NB4 (cell line): ENCODE results near the gene HSPG2.

Source experiments
- POLR2A ChIP-seq: IDR thresholded peaks from 2 replicates; pipeline ENCODE4 v1.6.1; 2011; ENCODE audit warnings: mild to moderate bottlenecking; ENCODE audit not compliant: insufficient read length; ENCODE audit errors: extremely low read depth
- TF ChIP-seq, protein P1 (sequence below): IDR thresholded peaks from one replicate; pipeline ENCODE4 v1.5.1; 2012; ENCODE audit warnings: low read depth, low read length
- TF ChIP-seq, protein P2 (sequence below): IDR thresholded peaks from 2 replicates; pipeline ENCODE4 v1.6.1; 2011; ENCODE audit warnings: low read depth, low read length

DNA sequence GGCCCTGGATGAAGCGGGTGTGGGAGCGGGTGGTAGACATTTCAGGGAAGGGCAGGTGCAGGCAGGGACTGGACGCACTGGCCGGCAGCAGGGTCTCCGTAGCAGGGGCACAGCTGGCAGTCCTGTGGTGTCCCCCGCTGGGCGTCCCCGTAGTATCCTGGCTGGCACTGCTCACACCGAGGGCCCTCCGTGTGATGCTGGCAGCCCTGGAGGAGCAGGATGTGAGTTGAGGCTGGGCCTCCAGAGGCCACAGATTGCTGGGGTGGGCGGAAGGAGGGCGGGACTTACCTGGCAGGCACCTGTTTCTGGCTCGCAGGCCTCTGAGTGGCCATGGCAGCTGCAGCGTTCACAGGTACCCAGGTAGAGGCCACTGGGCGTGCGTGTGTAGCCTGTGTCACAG, 62.8 kb downstream of the HSPG2 start:
- TF ChIP-seq, protein P1, sequence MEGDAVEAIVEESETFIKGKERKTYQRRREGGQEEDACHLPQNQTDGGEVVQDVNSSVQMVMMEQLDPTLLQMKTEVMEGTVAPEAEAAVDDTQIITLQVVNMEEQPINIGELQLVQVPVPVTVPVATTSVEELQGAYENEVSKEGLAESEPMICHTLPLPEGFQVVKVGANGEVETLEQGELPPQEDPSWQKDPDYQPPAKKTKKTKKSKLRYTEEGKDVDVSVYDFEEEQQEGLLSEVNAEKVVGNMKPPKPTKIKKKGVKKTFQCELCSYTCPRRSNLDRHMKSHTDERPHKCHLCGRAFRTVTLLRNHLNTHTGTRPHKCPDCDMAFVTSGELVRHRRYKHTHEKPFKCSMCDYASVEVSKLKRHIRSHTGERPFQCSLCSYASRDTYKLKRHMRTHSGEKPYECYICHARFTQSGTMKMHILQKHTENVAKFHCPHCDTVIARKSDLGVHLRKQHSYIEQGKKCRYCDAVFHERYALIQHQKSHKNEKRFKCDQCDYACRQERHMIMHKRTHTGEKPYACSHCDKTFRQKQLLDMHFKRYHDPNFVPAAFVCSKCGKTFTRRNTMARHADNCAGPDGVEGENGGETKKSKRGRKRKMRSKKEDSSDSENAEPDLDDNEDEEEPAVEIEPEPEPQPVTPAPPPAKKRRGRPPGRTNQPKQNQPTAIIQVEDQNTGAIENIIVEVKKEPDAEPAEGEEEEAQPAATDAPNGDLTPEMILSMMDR = no peak
- TF ChIP-seq, protein P2, sequence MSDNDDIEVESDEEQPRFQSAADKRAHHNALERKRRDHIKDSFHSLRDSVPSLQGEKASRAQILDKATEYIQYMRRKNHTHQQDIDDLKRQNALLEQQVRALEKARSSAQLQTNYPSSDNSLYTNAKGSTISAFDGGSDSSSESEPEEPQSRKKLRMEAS = no peak
- no peak for TF ChIP-seq POLR2A
